Naive B cell (primary cell): Measurements from ENCODE around the gene TMEM170A. TPM values are rescaled to one million over a fixed set of nuclear protein-coding genes. Genes with fewer than 3 reads are reported as not detected.
"Not testable (repeated sequence)": the region's sequence is repeated elsewhere in the genome, so short reads cannot be mapped to it uniquely, and the experiment has no call there.

Experiments
- ATAC-seq, 2 donors: fragments of 150-1000 bp; cut with Tn5 transposase; 2 replicates each; pipeline ENCODE4 v1.10.0; 2021; ENCODE audit warnings: low read depth in 2 of 2, mild to moderate bottlenecking in 2 of 2, moderate library complexity in 2 of 2
- DNase-seq: peaks from one replicate; pipeline ENCODE4 v3.0.0; 2022
- H3K27ac Mint-ChIP-seq, 6 donors: one replicate each; pipeline ENCODE4 v1.8.0; 2020 to 2022; ENCODE audit warnings: mild to moderate bottlenecking in 6 of 6, mixed read lengths in 6 of 6, moderate library complexity in 5 of 6, inconsistent platforms in 2 of 6
- H3K27me3 Mint-ChIP-seq, 3 donors: one replicate each; pipeline ENCODE4 v1.8.0; 2021 to 2022; ENCODE audit warnings: mixed read lengths in 3 of 3, mild to moderate bottlenecking in 1 of 3
- H3K36me3 Mint-ChIP-seq, 2 donors: one replicate each; pipeline ENCODE4 v1.8.0; 2020 to 2022; ENCODE audit warnings: mixed read lengths in 2 of 2, inconsistent platforms in 1 of 2, mild to moderate bottlenecking in 1 of 2
- H3K4me1 Mint-ChIP-seq, 3 donors: one replicate each; pipeline ENCODE4 v1.8.0; 2020 to 2022; ENCODE audit warnings: mixed read lengths in 3 of 3, inconsistent platforms in 1 of 3, mild to moderate bottlenecking in 1 of 3, moderate library complexity in 1 of 3
- H3K4me3 Mint-ChIP-seq, 8 donors: one replicate each; pipeline ENCODE4 v1.8.0; 2020 to 2022; ENCODE audit warnings: mild to moderate bottlenecking in 8 of 8, mixed read lengths in 8 of 8, moderate library complexity in 8 of 8, inconsistent platforms in 2 of 8
- H3K9me3 Mint-ChIP-seq, 7 donors: one replicate each; pipeline ENCODE4 v1.8.0; 2020 to 2022; ENCODE audit warnings: mixed read lengths in 7 of 7, mild to moderate bottlenecking in 5 of 7, inconsistent platforms in 2 of 7, moderate library complexity in 1 of 7
- polyA plus RNA-seq, 6 donors: library from polyadenylated mRNA; unstranded; fragments of 300-500 nt; fragmentation: Illumina TruSeq; gene quantifications; one replicate each; pipeline ENCODE4 v1.2.3, GENCODE V29; 2021; ENCODE audit warnings: low read depth in 6 of 6

Gene TMEM170A
- polyA plus RNA-seq, 6 donors from 2014 or later = 37.3 to 51.2 (median 44.6) TPM

DNA sequence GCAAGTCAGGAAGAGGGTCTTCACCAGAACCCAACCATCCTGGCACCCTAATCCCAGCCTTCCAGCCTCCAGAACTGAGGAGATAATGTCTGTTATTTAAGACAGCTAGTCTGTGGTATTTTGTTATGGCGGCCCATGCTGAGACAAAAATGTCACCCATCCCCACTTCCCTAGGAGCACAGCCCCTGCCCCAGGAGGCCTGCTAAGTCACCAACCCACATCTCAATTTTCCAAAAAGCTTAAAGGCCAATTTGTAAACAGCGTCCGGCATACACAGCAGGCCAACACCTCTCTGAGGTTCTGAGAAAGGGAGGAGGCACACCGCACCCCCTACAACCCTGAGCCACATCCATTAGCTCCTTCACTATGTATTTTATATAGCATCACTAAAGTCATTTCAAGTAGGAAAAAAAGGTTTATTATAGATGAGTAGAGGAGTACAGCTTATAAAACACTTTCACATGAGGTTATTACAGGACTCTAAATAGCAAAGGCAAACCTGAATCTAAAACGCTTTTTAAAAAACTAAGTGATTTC, 6.9 kb downstream of the TMEM170A start:
- DNase-seq = no peak
- Mint-ChIP-seq H3K36me3 (peaks cover 0 to 5% of the 10 kb centered on the region in 2 donors), H3K4me3 (no peak overlapping the region), H3K27me3 (no peaks in the 10 kb centered on the region), H3K4me1 (peaks cover 37 to 75% (median 75%) of the 10 kb centered on the region in 3 donors), H3K27ac (peak overlapping the region in 1 of 6 donors; percentile 29), H3K9me3 (no peaks in the 10 kb centered on the region)
- ATAC-seq = no peak

DNA sequence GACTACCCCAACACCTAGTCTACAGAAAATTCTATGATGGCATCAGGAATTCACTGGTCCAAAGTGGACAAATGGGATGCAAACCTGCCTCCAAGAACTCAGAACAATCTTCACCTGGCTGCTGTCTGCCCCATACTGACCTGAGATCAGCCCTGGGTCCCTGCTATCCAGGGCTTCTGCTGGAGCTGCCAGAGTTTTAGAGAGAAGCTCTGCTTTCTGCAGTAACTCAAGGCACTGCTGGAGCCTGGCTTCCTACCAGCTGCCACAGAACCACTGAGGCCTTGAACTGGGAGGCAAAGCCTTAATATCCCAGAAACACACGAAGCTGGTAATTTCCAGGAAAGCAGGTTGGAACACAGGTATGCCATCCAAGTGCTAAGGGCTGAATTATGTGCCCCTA, 7.5 kb downstream of the TMEM170A start:
- no peak overlapping the region for H3K4me3 Mint-ChIP-seq
- no peak overlapping the region for H3K27ac Mint-ChIP-seq

DNA sequence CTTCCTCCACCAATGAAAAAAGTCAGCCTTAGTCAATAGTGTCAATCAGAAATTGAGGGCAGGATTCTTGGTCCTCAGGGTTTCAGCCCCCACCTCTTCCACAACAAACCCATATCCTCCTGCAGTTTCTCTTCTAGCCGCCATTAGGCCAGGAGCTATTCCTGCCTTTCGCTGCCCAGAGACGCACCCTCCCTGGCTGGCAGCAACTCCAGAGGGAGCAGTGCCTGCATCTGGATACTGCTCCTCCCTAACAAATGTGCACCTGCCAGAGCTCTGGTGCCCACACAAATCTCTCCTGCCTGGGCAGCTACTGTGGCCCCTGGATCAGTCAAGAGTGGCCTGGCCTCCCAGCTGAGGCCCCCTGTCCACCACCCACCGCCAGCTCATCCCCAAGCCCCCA, 8.0 kb downstream of the TMEM170A start:
- H3K27me3 Mint-ChIP-seq, ATAC-seq: not testable (repeated sequence)

More for the DNA sequence above, 7.5 kb downstream of the TMEM170A start:
- no peak for DNase-seq
- Mint-ChIP-seq H3K9me3 (no peaks in the 10 kb centered on the region), H3K36me3 (peaks cover 0 to 5% of the 10 kb centered on the region in 2 donors), H3K4me1 (peaks cover 37 to 70% (median 69%) of the 10 kb centered on the region in 3 donors), H3K27me3 (no peaks in the 10 kb centered on the region)
- no peak for ATAC-seq

GRCh38 chr16:75455677-75456076, 8.8 kb downstream of the TMEM170A start:
- Mint-ChIP-seq H3K27me3 (no peaks in the 10 kb centered on the region), H3K4me3 (no peak overlapping the region), H3K36me3 (peaks cover 0 to 5% of the 10 kb centered on the region in 2 donors), H3K27ac (no peak overlapping the region), H3K4me1 (peaks cover 37 to 65% (median 57%) of the 10 kb centered on the region in 3 donors), H3K9me3 (no peaks in the 10 kb centered on the region)
- no peak for ATAC-seq
- no peak for DNase-seq

More for the DNA sequence above, 8.0 kb downstream of the TMEM170A start:
- H3K36me3 Mint-ChIP-seq, DNase-seq, H3K4me3 Mint-ChIP-seq, H3K9me3 Mint-ChIP-seq: not testable (repeated sequence)
- peak overlapping the region in 1 of 6 donors; percentile 33 for H3K27ac Mint-ChIP-seq
- H3K4me1 Mint-ChIP-seq = peaks cover 37 to 66% (median 65%) of the 10 kb centered on the region in 3 donors

- H3K27ac Mint-ChIP-seq = peak overlapping the region in 3 of 6 donors; percentile 32 to 63 (median 61)
- no peaks in the 10 kb centered on the region for H3K9me3 Mint-ChIP-seq
- DNase-seq = no peak
- no peaks in the 10 kb centered on the region for H3K36me3 Mint-ChIP-seq
- no peak for ATAC-seq
- no peaks in the 10 kb centered on the region for H3K27me3 Mint-ChIP-seq
- H3K4me3 Mint-ChIP-seq = no peak overlapping the region
- H3K4me1 Mint-ChIP-seq = peaks cover 19 to 38% (median 33%) of the 10 kb centered on the region in 3 donors
Measured at GRCh38 chr16:75452464-75453190, 11.9 kb downstream of the TMEM170A start.

- ATAC-seq (no peak), DNase-seq (no peak)
- Mint-ChIP-seq H3K4me1 (no peaks in the 10 kb centered on the region), H3K27ac (no peak overlapping the region), H3K9me3 (no peaks in the 10 kb centered on the region), H3K4me3 (no peak overlapping the region), H3K27me3 (no peaks in the 10 kb centered on the region), H3K36me3 (no peaks in the 10 kb centered on the region)
Measured at GRCh38 chr16:75446416-75446815, 18.1 kb downstream of the TMEM170A start.

- no peaks in the 10 kb centered on the region for H3K36me3 Mint-ChIP-seq
- H3K27ac Mint-ChIP-seq = no peak overlapping the region
- no peaks in the 10 kb centered on the region for H3K4me1 Mint-ChIP-seq
Measured at GRCh38 chr16:75445298-75445697, 19.2 kb downstream of the TMEM170A start.

GRCh38 chr16:75443298-75443697, 21.2 kb downstream of the TMEM170A start:
- Mint-ChIP-seq H3K27ac (no peak overlapping the region), H3K4me1 (no peaks in the 10 kb centered on the region), H3K9me3 (no peaks in the 10 kb centered on the region), H3K4me3 (no peak overlapping the region), H3K36me3 (no peaks in the 10 kb centered on the region), H3K27me3 (no peaks in the 10 kb centered on the region)
- no peak for DNase-seq
- no peak for ATAC-seq

More at GRCh38 chr16:75445298-75445697, 19.2 kb downstream of the TMEM170A start:
- H3K4me3 Mint-ChIP-seq = no peak overlapping the region
- H3K27me3 Mint-ChIP-seq = no peaks in the 10 kb centered on the region
- no peak for ATAC-seq
- no peak for DNase-seq
- no peaks in the 10 kb centered on the region for H3K9me3 Mint-ChIP-seq

DNA sequence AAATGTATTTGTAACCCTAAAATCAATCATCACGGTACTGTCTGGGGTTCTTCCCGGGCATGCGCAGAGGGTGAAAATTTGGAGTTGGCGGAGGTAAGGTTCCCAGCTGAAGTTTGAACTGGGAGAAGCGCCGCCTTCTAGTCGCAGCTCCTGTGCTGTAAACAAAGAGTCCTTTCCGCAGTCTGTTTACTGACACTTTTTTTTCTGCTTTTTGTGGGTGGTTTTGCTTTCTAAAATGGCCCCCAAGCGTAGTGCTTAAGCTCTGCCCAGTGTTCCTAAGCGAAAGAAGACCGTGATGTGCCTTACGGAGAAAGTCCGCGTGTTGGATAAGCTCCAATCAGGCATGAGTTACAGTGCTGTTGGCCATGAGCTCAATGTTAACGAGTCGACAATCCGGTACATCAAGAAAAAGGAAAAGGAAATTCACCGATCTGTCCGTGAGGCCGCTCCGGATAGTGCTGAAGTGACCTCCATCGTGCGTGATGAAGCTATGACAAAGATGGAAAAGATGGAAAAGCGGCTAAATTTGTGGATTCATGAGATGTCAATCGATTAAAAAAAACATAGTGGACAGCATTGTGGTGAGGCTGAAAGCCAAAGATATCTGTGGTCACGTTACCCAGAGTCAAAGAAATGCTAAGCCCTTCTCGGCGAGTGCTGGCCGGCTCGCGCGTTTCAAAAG, 30.6 kb downstream of the TMEM170A start:
- Mint-ChIP-seq H3K4me3 (peak overlapping the region; percentile 91 to 96 (median 95)), H3K9me3 (no peaks in the 10 kb centered on the region), H3K27ac (peak overlapping the region; percentile 95 to 98 (median 97)), H3K27me3 (no peaks in the 10 kb centered on the region), H3K36me3 (no peaks in the 10 kb centered on the region), H3K4me1 (peaks cover 15 to 33% (median 25%) of the 10 kb centered on the region in 3 donors)
- no peak for DNase-seq
- ATAC-seq = peak; percentile 63 to 65

DNA sequence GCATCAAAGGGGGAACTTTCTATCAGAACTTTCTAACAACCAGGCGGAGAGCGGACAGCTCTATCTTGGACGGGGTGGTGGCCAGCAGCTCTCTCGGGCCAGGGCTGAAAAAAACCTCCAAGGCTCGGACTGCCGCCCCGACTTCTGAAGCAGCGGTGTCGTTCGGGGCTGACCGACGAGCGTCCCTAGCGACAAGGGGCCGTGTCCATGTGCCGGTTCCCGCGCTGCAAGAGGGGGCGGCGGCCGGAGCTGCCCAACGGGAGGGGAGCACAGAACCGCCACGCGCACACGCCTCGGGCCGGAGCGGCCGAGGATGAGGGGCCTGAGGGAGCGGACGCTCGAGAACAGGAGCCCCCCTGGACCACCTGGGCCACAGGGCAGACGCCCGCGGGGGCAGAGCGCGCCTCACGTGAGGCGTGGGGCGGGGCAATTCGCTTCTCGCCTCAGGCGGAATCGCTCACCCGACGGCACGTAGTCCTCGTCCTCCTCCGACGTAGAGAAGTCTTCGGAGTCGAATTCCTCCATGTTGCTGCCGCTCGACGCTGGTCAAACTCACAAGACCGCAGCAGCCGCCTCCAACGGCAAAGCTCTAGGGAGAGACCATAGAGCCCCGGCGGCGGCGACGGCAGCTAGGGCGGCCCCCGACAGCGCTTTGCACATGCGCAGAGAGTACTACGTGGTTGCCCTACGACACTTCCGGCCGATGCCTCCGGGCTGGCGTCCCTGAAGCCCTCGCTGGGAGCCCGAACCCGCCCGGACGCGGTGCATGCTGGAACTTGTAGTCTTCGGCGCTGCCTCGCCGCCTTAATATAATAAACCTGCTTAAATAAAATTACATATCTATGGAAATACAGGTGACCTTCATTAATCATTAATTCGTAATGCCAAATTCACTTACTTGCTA, 31.4 kb downstream of the TMEM170A start, which contains the start of gene CFDP1:
Gene CFDP1, minus strand, starts transcription at position 676 of the 904 bp plus-strand sequence. Its CDS starts 151 bp downstream, at position 525.
- Mint-ChIP-seq H3K4me1 (peaks cover 18 to 40% (median 33%) of the 10 kb centered on the region in 3 donors), H3K4me3 (peak within 1 kb of the TSS; percentile 91 to 96 (median 95)), H3K36me3 (no peaks in the 10 kb centered on the region), H3K27ac (peak within 1 kb of the TSS; percentile 95 to 98 (median 97)), H3K9me3 (no peaks in the 10 kb centered on the region), H3K27me3 (no peaks in the 10 kb centered on the region)
- ATAC-seq (peak; percentile 88 to 89), DNase-seq (peak; percentile 96)

GRCh38 chr16:75429621-75430403, 34.7 kb downstream of the TMEM170A start:
- no peaks in the 10 kb centered on the region for H3K27me3 Mint-ChIP-seq
- H3K4me3 Mint-ChIP-seq = peak overlapping the region in 3 of 8 donors; percentile 16 to 81 (median 33)
- DNase-seq (no peak), ATAC-seq (no peak)
- H3K4me1 Mint-ChIP-seq = peaks cover 18 to 45% (median 40%) of the 10 kb centered on the region in 3 donors
- peak overlapping the region in 1 of 6 donors; percentile 47 for H3K27ac Mint-ChIP-seq
- no peaks in the 10 kb centered on the region for H3K36me3 Mint-ChIP-seq
- no peaks in the 10 kb centered on the region for H3K9me3 Mint-ChIP-seq

DNA sequence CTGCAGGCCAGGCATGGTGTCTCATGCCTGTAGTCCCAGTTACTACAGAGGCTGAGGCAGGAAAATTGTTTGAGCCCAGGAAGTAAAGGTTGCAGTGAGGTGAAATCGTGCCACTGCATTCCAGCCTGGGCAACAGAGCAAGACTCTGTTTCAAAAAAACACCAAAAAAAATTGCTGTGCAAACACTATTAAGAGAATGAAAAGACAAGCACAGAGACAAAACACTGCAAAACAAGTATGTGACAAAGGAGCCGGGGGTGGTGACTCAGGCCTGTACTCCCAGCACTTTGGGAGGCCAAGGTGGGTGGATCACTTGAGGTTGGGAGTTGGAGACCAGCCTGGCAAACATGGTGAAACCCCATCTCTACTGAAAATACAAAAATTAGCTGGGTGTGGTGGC, 38.0 kb downstream of the TMEM170A start:
- not testable (repeated sequence) for ATAC-seq, H3K4me3 Mint-ChIP-seq, H3K9me3 Mint-ChIP-seq, H3K27me3 Mint-ChIP-seq, DNase-seq, H3K36me3 Mint-ChIP-seq
- peaks cover 10 to 34% (median 32%) of the 10 kb centered on the region in 3 donors for H3K4me1 Mint-ChIP-seq
- H3K27ac Mint-ChIP-seq = peak overlapping the region in 2 of 6 donors; percentile 3 to 75
